PC-3 (cell line): ENCODE results near the gene KRTAP10-7. TPM values are rescaled to one million over a fixed set of nuclear protein-coding genes. Genes with fewer than 3 reads are reported as not detected.

ENCODE experiments used
- ATAC-seq: fragments of 200-7000 bp; cut with Tn5 transposase; 2 replicates; pipeline ENCODE4 v1.9.1; 2020; ENCODE audit warnings: mild to moderate bottlenecking, moderate library complexity
- BruUV-seq: library from RNA; stranded (reverse); fragments of 400-500 nt; replicated peaks from 2 replicates; lab custom pipeline; 2021; lab: Mats Ljungman, UMichigan
- CTCF ChIA-PET: fragments of 300-600 bp; sonication (Branson Sonifier 250); formaldehyde crosslinking; loops from one replicate; lab custom pipeline; 2022; ENCODE audit warnings: antibody characterized with exemption; lab: Charles Lee
- POLR2A ChIA-PET: fragments of 300-600 bp; sonication (Branson Sonifier 250); formaldehyde crosslinking; loops from one replicate; lab custom pipeline; 2022; ENCODE audit warnings: antibody characterized with exemption; ENCODE audit not compliant: unreplicated experiment; lab: Charles Lee
- DNase-seq: peaks from one replicate; pipeline ENCODE4 v3.0.0-alpha.2; 2015
- H2AFZ ChIP-seq: fragments of 300-600 bp; sonication (generic); 2 replicates; pipeline ENCODE4 v1.6.0; 2016; ENCODE audit warnings: antibody characterized with exemption, low read length
- H3F3A ChIP-seq: fragments of 300-600 bp; sonication (generic); one replicate; pipeline ENCODE4 v1.6.0; 2017; ENCODE audit warnings: antibody characterized with exemption, low read length, control low read depth, mild to moderate bottlenecking; ENCODE audit not compliant: unreplicated experiment
- H3K27ac ChIP-seq: fragments of 300-600 bp; sonication (generic); 2 replicates; pipeline ENCODE4 v1.5.1; 2016; ENCODE audit warnings: mild to moderate bottlenecking, low read length
- H3K27me3 ChIP-seq: fragments of 300-600 bp; sonication (generic); 2 replicates; pipeline ENCODE4 v1.6.1; 2016; ENCODE audit warnings: low read length, mixed read lengths
- H3K36me3 ChIP-seq: fragments of 300-600 bp; sonication (generic); 2 replicates; pipeline ENCODE4 v1.6.1; 2016; ENCODE audit warnings: low read depth, mixed run types, low read length, mixed read lengths
- H3K4me1 ChIP-seq: fragments of 300-600 bp; sonication (generic); 2 replicates; pipeline ENCODE4 v1.5.1; 2016; ENCODE audit warnings: low read length; ENCODE audit not compliant: insufficient read depth
- H3K4me2 ChIP-seq: fragments of 300-600 bp; sonication (generic); 2 replicates; pipeline ENCODE4 v1.6.0; 2016; ENCODE audit warnings: low read length
- H3K4me3 ChIP-seq: fragments of 300-600 bp; sonication (generic); 2 replicates; pipeline ENCODE4 v1.5.1; 2016; ENCODE audit warnings: mild to moderate bottlenecking, low read length, mixed read lengths
- H3K79me2 ChIP-seq: fragments of 300-600 bp; sonication (generic); 2 replicates; pipeline ENCODE4 v1.6.1; 2017; ENCODE audit warnings: low read length, mixed read lengths
- H3K9ac ChIP-seq: fragments of 300-600 bp; sonication (generic); 2 replicates; pipeline ENCODE4 v1.6.0; 2016; ENCODE audit warnings: mild to moderate bottlenecking, low read length
- H3K9me2 ChIP-seq: fragments of 300-600 bp; sonication (generic); replicated peaks from 2 replicates; pipeline ENCODE4 v1.6.1; 2016; ENCODE audit warnings: mixed run types, low read length, mixed read lengths
- H3K9me3 ChIP-seq: fragments of 300-600 bp; sonication (generic); 2 replicates; pipeline ENCODE4 v1.6.1; 2016; ENCODE audit warnings: low read length, mixed read lengths
- H4K20me1 ChIP-seq: fragments of 300-600 bp; sonication (generic); 2 replicates; pipeline ENCODE4 v1.6.1; 2016; ENCODE audit warnings: low read length, mixed read lengths
- CTCF ChIP-seq: fragments of 300-600 bp; sonication (generic); conservative IDR thresholded peaks from 2 replicates; pipeline ENCODE4 v1.5.1; 2017; ENCODE audit warnings: antibody characterized with exemption, low read depth, mild to moderate bottlenecking, low read length
- EZH2 ChIP-seq: fragments of 300-600 bp; sonication (generic); IDR thresholded peaks from one replicate; pipeline ENCODE4 v1.6.1; 2017; ENCODE audit warnings: antibody characterized with exemption, mild to moderate bottlenecking, low read length; ENCODE audit not compliant: unreplicated experiment
- EZH2phosphoT487 ChIP-seq: fragments of 300-600 bp; sonication (generic); IDR thresholded peaks from 2 replicates; pipeline ENCODE4 v1.6.1; 2018; ENCODE audit warnings: mild to moderate bottlenecking, antibody characterized with exemption, low read length, borderline replicate concordance
- intact Hi-C: fragments of 100-400 bp; cut with micrococcal nuclease; formaldehyde crosslinking; loops from 2 replicates; pipeline ENCODE4 v1.9.0; 2023
- total RNA-seq: library from RNA; depleted of rRNA; stranded (reverse); fragments of >200 nt; gene quantifications from 2 replicates; pipeline ENCODE4 v1.2.3, GENCODE V29; 2014

The KRTAP10-7 gene
- total RNA-seq, 1 experiment from 2014 or later, result not detected

GRCh38 chr21:44618909-44619308 is 18.5 kb downstream of the KRTAP10-7 start:
- H4K20me1 ChIP-seq, result no peaks in the 10 kb centered on the region
- no peaks in the 10 kb centered on the region for H3F3A ChIP-seq
- DNase-seq (peak; percentile 19), ATAC-seq (peak; percentile 29; the same call in 1 of the 2 replicates)
- BruUV-seq, result no TSS peak
- ChIA-PET CTCF (interaction anchor here (1.2 kb wide), 1 partner anchor 124 kb away, joined by 5 read pairs; no protein-coding TSS in a partner anchor), POLR2A (no interaction called here)
- H3K4me2 ChIP-seq, result no peak overlapping the region
- no peaks in the 10 kb centered on the region for H3K36me3 ChIP-seq
- H2AFZ ChIP-seq, result no peak overlapping the region
- TF ChIP-seq EZH2 (no peak), CTCF (no peak), EZH2phosphoT487 (no peak)
- no peaks in the 10 kb centered on the region for H3K9me2 ChIP-seq
- intact Hi-C loops, result loop anchor here (1.0 kb wide), 1 partner anchor 174 kb away; no protein-coding TSS in a partner anchor
- no peaks in the 10 kb centered on the region for H3K27me3 ChIP-seq
- H3K79me2 ChIP-seq, result no peaks in the 10 kb centered on the region
- H3K27ac ChIP-seq, result no peak overlapping the region
- peaks cover 13% of the 10 kb centered on the region for H3K9me3 ChIP-seq
- H3K9ac ChIP-seq, result no peak overlapping the region
- no peaks in the 10 kb centered on the region for H3K4me1 ChIP-seq
- no peak overlapping the region for H3K4me3 ChIP-seq

GRCh38 chr21:44619886-44620285 is 19.5 kb downstream of the KRTAP10-7 start:
- no peak overlapping the region for H3K4me2 ChIP-seq
- H3K4me1 ChIP-seq, result no peaks in the 10 kb centered on the region
- no peak overlapping the region for H2AFZ ChIP-seq
- no peaks in the 10 kb centered on the region for H4K20me1 ChIP-seq
- ATAC-seq, result no peak
- no peaks in the 10 kb centered on the region for H3K27me3 ChIP-seq
- H3K9me3 ChIP-seq, result peaks cover 13% of the 10 kb centered on the region
- TF ChIP-seq EZH2phosphoT487 (no peak), EZH2 (no peak), CTCF (no peak)
- H3K36me3 ChIP-seq, result no peaks in the 10 kb centered on the region
- no peak for DNase-seq
- H3K79me2 ChIP-seq, result no peaks in the 10 kb centered on the region
- no peaks in the 10 kb centered on the region for H3K9me2 ChIP-seq
- H3K4me3 ChIP-seq, result no peak overlapping the region
- H3K27ac ChIP-seq, result no peak overlapping the region
- ChIA-PET POLR2A (no interaction called here), CTCF (interaction anchor here (1.2 kb wide), 1 partner anchor 123 kb away, joined by 5 read pairs; no protein-coding TSS in a partner anchor)
- H3F3A ChIP-seq, result no peaks in the 10 kb centered on the region
- intact Hi-C loops, result no loop called here
- no peak overlapping the region for H3K9ac ChIP-seq
- BruUV-seq, result no TSS peak

- ATAC-seq, result no peak
- Histone ChIP-seq H3K79me2 (no peaks in the 10 kb centered on the region), H3F3A (no peaks in the 10 kb centered on the region), H2AFZ (no peak overlapping the region), H3K36me3 (no peaks in the 10 kb centered on the region), H4K20me1 (no peaks in the 10 kb centered on the region), H3K9ac (no peak overlapping the region), H3K4me3 (no peak overlapping the region), H3K4me1 (no peaks in the 10 kb centered on the region), H3K27ac (no peak overlapping the region), H3K9me2 (no peaks in the 10 kb centered on the region), H3K9me3 (peaks cover 13% of the 10 kb centered on the region), H3K27me3 (no peaks in the 10 kb centered on the region), H3K4me2 (no peak overlapping the region)
- no peak for DNase-seq
- no TSS peak for BruUV-seq
- ChIA-PET POLR2A (no interaction called here), CTCF (no interaction called here)
- TF ChIP-seq EZH2phosphoT487, result no peak
- no peak for TF ChIP-seq EZH2
- intact Hi-C loops, result no loop called here
Measured at GRCh38 chr21:44623575-44623974, 23.2 kb downstream of the KRTAP10-7 start.
